HepG2 (cell line): ENCODE results near the gene ARHGAP12. TPM values are rescaled to one million over a fixed set of nuclear protein-coding genes. Genes with fewer than 3 reads are reported as not detected.

Experiments
- EHMT2 ChIP-seq: fragments of 200-600 bp; sonication (generic); IDR thresholded peaks from 2 replicates; pipeline ENCODE4 v1.7.0; 2017; ENCODE audit warnings: antibody characterized with exemption, low read depth, low read length, borderline replicate concordance
- FOXM1 ChIP-seq: sonication (generic); formaldehyde crosslinking; IDR thresholded peaks from 2 replicates; pipeline ENCODE4 v1.5.0; 2020; ENCODE audit warnings: missing genetic modification reagents
- GTF2F1 ChIP-seq: fragments of 150-350 bp; IDR thresholded peaks from 2 replicates; pipeline ENCODE4 v1.6.1; 2014; ENCODE audit warnings: low read length
- NR3C1 ChIP-seq: sonication (generic); formaldehyde crosslinking; IDR thresholded peaks from 2 replicates; pipeline ENCODE4 v1.4.0; 2020; ENCODE audit warnings: missing genetic modification reagents
- PHF8 ChIP-seq: sonication (generic); formaldehyde crosslinking; IDR thresholded peaks from 2 replicates; pipeline ENCODE4 v1.5.0; 2020; ENCODE audit warnings: missing genetic modification reagents
- ZBTB7A ChIP-seq: sonication (generic); formaldehyde crosslinking; IDR thresholded peaks from 2 replicates; pipeline ENCODE4 v1.8.0; 2022; ENCODE audit warnings: mild to moderate bottlenecking, missing genetic modification reagents
- ZNF136 ChIP-seq: sonication (generic); formaldehyde crosslinking; IDR thresholded peaks from 2 replicates; pipeline ENCODE4 v1.8.1; 2022; ENCODE audit warnings: low read depth, mild to moderate bottlenecking, moderate library complexity, missing genetic modification reagents
- ZNF264 ChIP-seq: sonication (generic); formaldehyde crosslinking; IDR thresholded peaks from 2 replicates; pipeline ENCODE4 v1.4.0; 2020; ENCODE audit warnings: missing genetic modification reagents
- polyA plus RNA-seq, 8 experiments: library from polyadenylated mRNA; depleted of rRNA in 3 of 8; stranded (reverse) in 7 of 8; unstranded in 1 of 8; fragments of >200 nt; fragmentation: Illumina TruSeq in 4 of 8; extraction: Trizol in 4 of 8; gene quantifications; 2 replicates each; pipeline versions ENCODE4 v1.2.1 to v1.2.3, GENCODE V29; 2011 to 2016; ENCODE audit warnings: low read depth in 4 of 8, missing spikeins in 1 of 8, mixed read lengths in 1 of 8; ENCODE audit not compliant: insufficient read depth in 1 of 8
- total RNA-seq, 5 experiments: library from RNA; depleted of rRNA; stranded (reverse); fragments of >200 nt; fragmentation: Illumina TruSeq; extraction: Trizol; gene quantifications; 2 replicates each; pipeline ENCODE4 v1.2.3, GENCODE V29; 2016; ENCODE audit warnings: low read depth in 1 of 5
- TF ChIP-seq, protein P1 (sequence below): sonication (generic); formaldehyde crosslinking; IDR thresholded peaks from 2 replicates; pipeline ENCODE4 v1.4.0; 2020; ENCODE audit warnings: missing genetic modification reagents
- TF ChIP-seq, protein P2 (sequence below): sonication (generic); formaldehyde crosslinking; IDR thresholded peaks from 2 replicates; pipeline ENCODE4 v1.4.0; 2020; ENCODE audit warnings: missing genetic modification reagents, borderline replicate concordance
- TF ChIP-seq, protein P3 (sequence below): sonication (generic); formaldehyde crosslinking; IDR thresholded peaks from 2 replicates; pipeline ENCODE4 v1.8.1; 2023; ENCODE audit warnings: mild to moderate bottlenecking, missing genetic modification reagents
- TF ChIP-seq, protein P4 (sequence below): IDR thresholded peaks from 2 replicates; pipeline ENCODE4 v1.6.1; 2016; ENCODE audit warnings: mild to moderate bottlenecking, missing biosample characterization, missing genetic modification reagents
- TF ChIP-seq, protein P5 (sequence below): sonication (generic); formaldehyde crosslinking; IDR thresholded peaks from 2 replicates; pipeline ENCODE4 v1.9.0; 2022; ENCODE audit warnings: missing genetic modification reagents, mild to moderate bottlenecking, borderline replicate concordance
- TF ChIP-seq, protein P6 (sequence below), 2 experiments: IDR thresholded peaks; 2 replicates each; pipeline ENCODE4 v1.6.1; 2011 to 2012; ENCODE audit warnings: low read length in 2 of 2, borderline replicate concordance in 1 of 2, low read depth in 1 of 2, mild to moderate bottlenecking in 1 of 2, moderate library complexity in 1 of 2
- TF ChIP-seq, protein P7 (sequence below): sonication (generic); formaldehyde crosslinking; IDR thresholded peaks from 2 replicates; pipeline ENCODE4 v1.4.0; 2020; ENCODE audit warnings: missing genetic modification reagents, borderline replicate concordance

Gene ARHGAP12
- total and polyA plus RNA-seq, 2 of the 13 experiments (the other 11 are each of a cell fraction or from before 2014, with no cell fraction given): 25.0 to 54.6 TPM

DNA sequence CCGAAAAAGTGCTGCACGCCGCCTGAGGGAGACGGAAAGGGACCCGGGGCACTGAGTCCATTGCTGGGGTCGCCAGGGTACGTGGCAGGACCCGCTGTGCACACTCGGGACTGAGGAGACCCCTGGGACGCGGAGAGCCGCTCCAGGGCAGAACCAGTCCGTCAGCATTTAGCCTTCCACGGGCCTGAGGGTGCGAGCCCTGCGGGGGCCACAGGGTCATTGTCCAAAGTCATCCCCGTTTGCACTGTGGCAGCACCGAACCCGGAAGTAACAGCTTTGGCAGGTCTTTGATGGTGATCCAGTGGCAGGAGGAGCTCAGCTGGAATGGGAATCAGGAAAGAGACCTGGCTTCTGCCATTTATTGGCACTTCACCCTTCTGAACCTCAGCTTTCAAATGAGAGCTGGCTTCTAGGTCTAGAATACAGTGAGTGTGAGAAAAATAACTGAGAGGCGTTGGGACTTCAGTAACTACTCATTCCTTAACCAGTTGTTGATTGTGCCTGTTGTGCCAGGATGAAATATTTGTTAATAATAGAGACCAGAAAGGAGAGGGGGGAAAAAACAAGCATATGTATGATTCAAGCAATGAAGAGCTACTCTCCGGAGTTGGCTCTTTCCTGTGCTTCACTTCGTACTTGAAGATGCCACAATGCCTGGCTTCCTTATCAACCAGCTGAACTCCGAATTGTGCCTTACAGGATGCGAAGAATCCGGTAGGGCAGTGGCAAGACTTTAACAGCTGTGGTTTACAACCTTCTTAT, 811 bp upstream of the ARHGAP12 start (continued):
- TF ChIP-seq, protein P1, sequence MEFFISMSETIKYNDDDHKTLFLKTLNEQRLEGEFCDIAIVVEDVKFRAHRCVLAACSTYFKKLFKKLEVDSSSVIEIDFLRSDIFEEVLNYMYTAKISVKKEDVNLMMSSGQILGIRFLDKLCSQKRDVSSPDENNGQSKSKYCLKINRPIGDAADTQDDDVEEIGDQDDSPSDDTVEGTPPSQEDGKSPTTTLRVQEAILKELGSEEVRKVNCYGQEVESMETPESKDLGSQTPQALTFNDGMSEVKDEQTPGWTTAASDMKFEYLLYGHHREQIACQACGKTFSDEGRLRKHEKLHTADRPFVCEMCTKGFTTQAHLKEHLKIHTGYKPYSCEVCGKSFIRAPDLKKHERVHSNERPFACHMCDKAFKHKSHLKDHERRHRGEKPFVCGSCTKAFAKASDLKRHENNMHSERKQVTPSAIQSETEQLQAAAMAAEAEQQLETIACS (CRISPR knock-in tag): no peak
- no peak for TF ChIP-seq FOXM1 (CRISPR knock-in tag)
- TF ChIP-seq, protein P2, sequence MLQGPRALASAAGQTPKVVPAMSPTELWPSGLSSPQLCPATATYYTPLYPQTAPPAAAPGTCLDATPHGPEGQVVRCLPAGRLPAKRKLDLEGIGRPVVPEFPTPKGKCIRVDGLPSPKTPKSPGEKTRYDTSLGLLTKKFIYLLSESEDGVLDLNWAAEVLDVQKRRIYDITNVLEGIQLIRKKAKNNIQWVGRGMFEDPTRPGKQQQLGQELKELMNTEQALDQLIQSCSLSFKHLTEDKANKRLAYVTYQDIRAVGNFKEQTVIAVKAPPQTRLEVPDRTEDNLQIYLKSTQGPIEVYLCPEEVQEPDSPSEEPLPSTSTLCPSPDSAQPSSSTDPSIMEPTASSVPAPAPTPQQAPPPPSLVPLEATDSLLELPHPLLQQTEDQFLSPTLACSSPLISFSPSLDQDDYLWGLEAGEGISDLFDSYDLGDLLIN (CRISPR knock-in tag): no peak
- TF ChIP-seq, protein P3, sequence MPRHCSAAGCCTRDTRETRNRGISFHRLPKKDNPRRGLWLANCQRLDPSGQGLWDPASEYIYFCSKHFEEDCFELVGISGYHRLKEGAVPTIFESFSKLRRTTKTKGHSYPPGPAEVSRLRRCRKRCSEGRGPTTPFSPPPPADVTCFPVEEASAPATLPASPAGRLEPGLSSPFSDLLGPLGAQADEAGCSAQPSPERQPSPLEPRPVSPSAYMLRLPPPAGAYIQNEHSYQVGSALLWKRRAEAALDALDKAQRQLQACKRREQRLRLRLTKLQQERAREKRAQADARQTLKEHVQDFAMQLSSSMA (CRISPR knock-in tag): no peak
- TF ChIP-seq, protein P4, sequence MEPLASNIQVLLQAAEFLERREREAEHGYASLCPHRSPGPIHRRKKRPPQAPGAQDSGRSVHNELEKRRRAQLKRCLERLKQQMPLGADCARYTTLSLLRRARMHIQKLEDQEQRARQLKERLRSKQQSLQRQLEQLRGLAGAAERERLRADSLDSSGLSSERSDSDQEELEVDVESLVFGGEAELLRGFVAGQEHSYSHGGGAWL: no peak
- no peak for TF ChIP-seq EHMT2
- TF ChIP-seq GTF2F1: no peak
- peak; percentile 45; the same call in 1 of the 2 replicates for TF ChIP-seq ZBTB7A (CRISPR knock-in tag)
- TF ChIP-seq, protein P5, sequence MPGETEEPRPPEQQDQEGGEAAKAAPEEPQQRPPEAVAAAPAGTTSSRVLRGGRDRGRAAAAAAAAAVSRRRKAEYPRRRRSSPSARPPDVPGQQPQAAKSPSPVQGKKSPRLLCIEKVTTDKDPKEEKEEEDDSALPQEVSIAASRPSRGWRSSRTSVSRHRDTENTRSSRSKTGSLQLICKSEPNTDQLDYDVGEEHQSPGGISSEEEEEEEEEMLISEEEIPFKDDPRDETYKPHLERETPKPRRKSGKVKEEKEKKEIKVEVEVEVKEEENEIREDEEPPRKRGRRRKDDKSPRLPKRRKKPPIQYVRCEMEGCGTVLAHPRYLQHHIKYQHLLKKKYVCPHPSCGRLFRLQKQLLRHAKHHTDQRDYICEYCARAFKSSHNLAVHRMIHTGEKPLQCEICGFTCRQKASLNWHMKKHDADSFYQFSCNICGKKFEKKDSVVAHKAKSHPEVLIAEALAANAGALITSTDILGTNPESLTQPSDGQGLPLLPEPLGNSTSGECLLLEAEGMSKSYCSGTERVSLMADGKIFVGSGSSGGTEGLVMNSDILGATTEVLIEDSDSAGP (CRISPR knock-in tag): peak; percentile 1; the same call in 1 of the 2 replicates
- no peak for TF ChIP-seq PHF8 (CRISPR knock-in tag)
- no peak for TF ChIP-seq NR3C1 (CRISPR knock-in tag)
- TF ChIP-seq, protein P6, sequence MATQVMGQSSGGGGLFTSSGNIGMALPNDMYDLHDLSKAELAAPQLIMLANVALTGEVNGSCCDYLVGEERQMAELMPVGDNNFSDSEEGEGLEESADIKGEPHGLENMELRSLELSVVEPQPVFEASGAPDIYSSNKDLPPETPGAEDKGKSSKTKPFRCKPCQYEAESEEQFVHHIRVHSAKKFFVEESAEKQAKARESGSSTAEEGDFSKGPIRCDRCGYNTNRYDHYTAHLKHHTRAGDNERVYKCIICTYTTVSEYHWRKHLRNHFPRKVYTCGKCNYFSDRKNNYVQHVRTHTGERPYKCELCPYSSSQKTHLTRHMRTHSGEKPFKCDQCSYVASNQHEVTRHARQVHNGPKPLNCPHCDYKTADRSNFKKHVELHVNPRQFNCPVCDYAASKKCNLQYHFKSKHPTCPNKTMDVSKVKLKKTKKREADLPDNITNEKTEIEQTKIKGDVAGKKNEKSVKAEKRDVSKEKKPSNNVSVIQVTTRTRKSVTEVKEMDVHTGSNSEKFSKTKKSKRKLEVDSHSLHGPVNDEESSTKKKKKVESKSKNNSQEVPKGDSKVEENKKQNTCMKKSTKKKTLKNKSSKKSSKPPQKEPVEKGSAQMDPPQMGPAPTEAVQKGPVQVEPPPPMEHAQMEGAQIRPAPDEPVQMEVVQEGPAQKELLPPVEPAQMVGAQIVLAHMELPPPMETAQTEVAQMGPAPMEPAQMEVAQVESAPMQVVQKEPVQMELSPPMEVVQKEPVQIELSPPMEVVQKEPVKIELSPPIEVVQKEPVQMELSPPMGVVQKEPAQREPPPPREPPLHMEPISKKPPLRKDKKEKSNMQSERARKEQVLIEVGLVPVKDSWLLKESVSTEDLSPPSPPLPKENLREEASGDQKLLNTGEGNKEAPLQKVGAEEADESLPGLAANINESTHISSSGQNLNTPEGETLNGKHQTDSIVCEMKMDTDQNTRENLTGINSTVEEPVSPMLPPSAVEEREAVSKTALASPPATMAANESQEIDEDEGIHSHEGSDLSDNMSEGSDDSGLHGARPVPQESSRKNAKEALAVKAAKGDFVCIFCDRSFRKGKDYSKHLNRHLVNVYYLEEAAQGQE (IDR thresholded peaks at IDR 0.05; ENCODE audit: borderline replicate concordance in 1 of 2, low read depth in 1 of 2, low read length in 2 of 2): no peak
- no peak for TF ChIP-seq ZNF136
- no peak for TF ChIP-seq ZNF264 (CRISPR knock-in tag)
- TF ChIP-seq, protein P7, sequence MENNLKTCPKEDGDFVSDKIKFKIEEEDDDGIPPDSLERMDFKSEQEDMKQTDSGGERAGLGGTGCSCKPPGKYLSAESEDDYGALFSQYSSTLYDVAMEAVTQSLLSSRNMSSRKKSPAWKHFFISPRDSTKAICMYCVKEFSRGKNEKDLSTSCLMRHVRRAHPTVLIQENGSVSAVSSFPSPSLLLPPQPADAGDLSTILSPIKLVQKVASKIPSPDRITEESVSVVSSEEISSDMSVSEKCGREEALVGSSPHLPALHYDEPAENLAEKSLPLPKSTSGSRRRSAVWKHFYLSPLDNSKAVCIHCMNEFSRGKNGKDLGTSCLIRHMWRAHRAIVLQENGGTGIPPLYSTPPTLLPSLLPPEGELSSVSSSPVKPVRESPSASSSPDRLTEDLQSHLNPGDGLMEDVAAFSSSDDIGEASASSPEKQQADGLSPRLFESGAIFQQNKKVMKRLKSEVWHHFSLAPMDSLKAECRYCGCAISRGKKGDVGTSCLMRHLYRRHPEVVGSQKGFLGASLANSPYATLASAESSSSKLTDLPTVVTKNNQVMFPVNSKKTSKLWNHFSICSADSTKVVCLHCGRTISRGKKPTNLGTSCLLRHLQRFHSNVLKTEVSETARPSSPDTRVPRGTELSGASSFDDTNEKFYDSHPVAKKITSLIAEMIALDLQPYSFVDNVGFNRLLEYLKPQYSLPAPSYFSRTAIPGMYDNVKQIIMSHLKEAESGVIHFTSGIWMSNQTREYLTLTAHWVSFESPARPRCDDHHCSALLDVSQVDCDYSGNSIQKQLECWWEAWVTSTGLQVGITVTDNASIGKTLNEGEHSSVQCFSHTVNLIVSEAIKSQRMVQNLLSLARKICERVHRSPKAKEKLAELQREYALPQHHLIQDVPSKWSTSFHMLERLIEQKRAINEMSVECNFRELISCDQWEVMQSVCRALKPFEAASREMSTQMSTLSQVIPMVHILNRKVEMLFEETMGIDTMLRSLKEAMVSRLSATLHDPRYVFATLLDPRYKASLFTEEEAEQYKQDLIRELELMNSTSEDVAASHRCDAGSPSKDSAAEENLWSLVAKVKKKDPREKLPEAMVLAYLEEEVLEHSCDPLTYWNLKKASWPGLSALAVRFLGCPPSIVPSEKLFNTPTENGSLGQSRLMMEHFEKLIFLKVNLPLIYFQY: no peak
